Ureter (tissue), 1 donor: Measurements from ENCODE around the gene ARHGAP6. TPM values are rescaled to one million over a fixed set of nuclear protein-coding genes. Genes with fewer than 3 reads are reported as not detected.
"Not testable (repeated sequence)": the region's sequence is repeated elsewhere in the genome, so short reads cannot be mapped to it uniquely, and the experiment has no call there.

ENCODE experiments used
- DNase-seq: peaks from one replicate; pipeline ENCODE4 v3.0.0-alpha.2; 2020; ENCODE audit warnings: low spot score
- total RNA-seq: library from RNA; stranded (reverse); gene quantifications from one replicate; pipeline ENCODE4 v1.2.4, GENCODE V29; 2023
- donor health status: DM: yes; HTN: yes; CAD: no.

Gene ARHGAP6
- total RNA-seq, 1 donor from 2014 or later: 29.6 TPM

DNA sequence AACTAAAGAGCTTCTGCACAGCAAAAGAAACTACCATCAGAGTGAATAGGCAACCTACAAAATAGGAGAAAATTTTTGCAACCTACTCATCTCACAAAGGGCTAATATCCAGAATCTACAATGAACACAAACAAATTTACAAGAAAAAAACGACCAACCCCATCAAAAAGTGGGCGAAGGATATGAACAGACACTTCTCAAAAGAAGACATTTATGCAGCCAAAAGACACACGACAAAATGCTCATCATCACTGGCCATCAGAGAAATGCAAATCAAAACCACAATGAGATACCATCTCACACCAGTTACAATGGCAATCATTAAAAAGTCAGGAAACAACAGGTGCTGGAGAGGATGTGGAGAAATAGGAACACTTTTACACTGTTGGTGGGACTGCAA, 304.1 kb downstream of the ARHGAP6 start:
- not testable (repeated sequence) for DNase-seq

DNA sequence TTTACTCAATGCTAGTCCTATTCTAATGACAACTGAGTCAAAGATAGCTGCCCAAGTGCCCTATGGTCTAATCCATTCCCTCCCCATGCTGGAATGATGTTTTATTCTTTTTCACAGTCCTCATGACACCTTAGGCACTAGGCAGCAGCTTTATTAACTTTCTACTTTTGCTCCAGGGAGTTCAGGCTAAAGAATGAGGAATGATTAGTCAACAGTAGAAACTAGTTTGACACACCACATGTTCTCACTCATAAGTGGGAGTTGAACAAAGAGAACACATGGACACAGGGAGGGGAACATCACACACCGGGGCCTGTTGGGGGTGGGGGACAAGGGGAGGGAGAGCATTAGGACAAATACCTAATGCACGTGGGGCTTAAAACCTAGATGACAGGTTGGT, 309.8 kb downstream of the ARHGAP6 start:
- DNase-seq: not testable (repeated sequence)

GRCh38 chrX:11355259-11355909, 310.3 kb downstream of the ARHGAP6 start:
- no peak for DNase-seq

- no peak for DNase-seq
Observed at GRCh38 chrX:11352296-11352741, 313.4 kb downstream of the ARHGAP6 start.

DNA sequence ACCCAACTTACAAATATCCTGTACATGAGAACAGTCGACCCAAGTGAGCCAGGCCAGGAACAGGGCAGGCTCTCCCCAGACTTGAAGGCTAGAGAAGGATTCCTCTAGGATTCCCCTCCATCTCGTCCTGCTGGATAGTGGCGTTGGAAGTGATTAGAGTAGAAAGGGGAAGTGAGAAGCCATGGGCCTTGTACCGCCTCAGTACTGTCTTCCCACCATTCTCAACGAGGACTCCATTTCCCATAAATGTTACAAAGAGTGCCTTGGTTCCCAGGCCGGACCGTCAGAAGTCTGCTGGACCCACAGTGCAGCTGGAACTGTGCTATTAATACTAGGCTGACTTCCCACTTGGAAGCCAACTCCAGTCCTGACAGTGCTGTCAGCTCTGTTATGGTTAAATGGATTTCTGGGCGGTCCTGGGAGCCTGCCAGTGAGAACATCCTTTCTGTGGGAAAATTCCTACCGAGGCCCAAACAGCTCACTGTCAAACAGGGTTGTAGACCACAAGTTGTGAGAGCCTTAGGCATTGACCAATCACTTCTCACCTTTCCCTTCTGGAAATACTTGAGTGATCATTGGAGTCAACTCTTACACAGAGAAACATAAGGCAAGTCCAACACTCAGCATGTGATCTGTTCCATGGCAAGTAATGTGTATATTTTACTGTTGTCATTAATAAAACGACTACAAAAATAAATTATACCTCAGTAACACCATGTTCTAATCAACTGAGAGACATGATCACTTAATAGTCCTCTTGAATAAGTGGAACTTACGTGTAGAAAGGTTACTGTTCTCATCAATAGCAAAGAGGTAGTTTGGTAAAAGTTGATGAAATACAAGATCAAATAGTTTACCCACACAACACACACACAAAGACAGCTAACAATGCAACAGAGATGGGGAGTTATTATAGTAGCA, 314.1 kb downstream of the ARHGAP6 start:
- DNase-seq: peak; percentile 56

DNA sequence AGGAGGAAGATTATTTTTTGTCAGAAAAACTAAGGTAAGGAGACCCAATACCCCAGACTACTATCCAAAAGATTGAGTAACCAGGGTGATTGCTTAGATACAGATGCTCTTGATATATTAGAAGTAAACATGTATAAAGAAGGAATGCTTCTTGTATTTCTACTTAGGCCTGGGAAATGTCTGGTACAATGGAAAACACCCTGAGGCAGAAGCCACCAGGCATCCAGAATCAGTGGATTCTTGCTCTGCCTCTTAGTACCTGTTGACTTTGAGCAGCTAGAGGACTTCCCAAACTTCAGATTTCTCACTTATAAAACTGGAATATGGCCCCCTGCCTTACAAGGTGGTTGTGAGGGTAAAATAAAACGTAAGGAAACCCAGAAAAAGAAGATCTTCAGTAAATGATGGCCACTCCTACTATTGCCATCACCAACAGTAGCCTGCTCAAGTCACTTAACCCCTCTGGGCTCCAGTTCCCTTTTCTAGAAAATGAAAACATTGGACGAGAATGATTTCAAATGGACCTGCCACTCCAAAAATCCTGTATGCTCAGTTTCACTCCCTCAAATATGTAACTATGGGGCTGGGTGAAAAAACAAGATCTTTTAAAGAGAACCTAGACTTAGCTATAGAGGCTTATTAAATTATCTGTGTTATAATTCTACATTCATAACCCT, 315.9 kb downstream of the ARHGAP6 start:
- DNase-seq: no peak

GRCh38 chrX:11349020-11349419, 316.7 kb downstream of the ARHGAP6 start:
- no peak for DNase-seq

DNA sequence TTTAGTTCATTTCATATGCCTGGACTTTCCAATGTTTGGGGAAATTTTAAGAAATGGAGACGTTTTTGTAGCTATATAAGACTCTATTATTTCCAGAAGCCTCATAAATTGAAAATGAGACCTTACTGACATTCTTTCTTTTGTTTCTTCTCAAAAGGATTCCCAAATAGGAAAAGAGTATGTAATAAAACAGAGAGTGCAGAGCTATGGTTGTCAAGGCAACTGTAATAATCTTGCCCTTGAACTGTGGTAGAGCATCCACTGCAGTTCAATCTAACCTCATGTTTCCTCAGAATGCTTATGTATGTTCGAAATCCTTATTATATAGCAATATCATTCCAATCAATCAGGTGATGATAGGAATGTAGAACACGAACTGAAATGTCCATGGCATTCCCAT, 318.4 kb downstream of the ARHGAP6 start:
- no peak for DNase-seq

DNA sequence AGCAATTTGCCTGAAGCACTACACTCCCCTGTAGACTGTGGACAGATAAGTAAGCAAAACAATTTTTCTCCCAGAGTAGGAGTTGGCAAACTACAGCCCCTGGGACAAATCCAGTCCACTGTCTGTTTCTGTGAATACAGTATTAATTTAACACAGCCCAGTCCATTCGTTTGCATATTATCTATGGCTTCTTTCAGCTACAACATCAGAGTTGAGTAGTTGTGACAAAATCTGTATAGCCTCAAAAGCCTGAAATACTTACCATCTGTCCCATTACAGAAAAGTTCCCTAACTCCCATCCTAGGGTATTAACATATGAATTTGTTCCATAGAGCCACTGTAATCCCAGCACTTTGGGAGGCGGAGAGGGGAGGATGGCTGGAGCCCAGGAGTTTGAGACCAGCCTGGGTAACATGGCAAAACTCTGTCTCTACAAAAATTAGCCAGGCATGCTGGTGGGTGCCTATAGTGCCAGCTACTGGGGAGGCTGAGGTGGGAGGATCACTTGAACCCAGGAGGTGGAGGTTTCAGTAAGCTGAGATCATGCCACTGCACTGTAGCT, 319.5 kb downstream of the ARHGAP6 start:
- no peak for DNase-seq

DNA sequence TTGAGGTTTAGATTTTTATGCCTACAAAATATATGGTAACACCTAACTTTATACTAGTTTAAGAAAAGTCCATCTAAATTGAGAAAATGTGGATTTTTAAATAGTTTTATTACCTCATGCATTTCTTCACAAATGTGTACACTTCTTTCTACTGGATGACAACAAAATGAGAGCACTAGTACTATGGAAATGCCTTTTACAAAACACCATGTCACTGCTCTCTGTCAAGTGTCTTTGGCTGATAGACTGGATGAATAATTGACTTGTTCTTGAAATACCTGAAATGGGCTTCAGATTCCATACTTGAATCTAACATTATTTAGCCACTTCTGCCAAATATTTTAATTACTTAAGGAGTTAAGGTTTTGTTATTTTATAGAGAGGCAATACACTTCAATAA, 323.0 kb downstream of the ARHGAP6 start:
- DNase-seq: no peak

GRCh38 chrX:11341274-11342201, 324.2 kb downstream of the ARHGAP6 start:
- DNase-seq: peak; percentile 58

- DNase-seq: no peak
Observed at GRCh38 chrX:11337292-11338009, 328.3 kb downstream of the ARHGAP6 start.

DNA sequence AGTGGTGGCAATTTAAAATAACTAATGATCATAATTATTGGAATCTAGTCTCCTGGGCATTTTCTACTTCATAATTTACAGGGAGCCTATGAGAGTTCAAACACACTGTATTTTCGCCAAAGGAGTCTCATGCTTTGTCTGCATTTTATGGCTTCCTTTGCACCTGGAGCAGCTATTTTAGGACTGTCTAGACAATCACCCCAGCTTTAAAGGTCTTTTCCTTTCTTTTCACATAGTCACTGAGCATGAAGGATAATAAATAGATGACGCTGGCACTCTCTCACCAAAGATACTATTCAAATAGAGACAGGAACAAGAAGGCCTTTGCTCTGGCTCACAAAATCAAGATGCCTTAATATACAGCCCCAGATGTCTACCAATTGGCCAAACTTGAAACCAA, 329.5 kb downstream of the ARHGAP6 start:
- no peak for DNase-seq

DNA sequence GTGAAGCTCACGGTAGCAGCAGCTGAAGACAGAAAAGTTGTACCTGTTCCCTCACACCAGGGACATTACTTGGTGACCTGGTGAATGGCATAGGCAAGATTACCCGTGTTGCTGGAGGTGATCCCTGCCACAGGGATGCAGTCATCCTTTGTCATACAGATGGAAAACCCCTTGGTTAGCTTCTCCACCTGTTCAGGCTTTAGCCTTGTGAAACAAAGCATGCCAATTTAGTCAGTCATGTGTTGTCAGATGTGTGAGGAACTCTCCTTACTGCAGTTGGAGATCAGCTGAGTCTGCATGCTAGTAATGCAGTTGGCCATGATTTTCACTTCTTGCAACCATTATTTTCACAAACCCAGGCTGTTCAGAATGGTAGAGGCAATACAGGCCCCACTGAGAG, 331.6 kb downstream of the ARHGAP6 start:
- DNase-seq: no peak

DNA sequence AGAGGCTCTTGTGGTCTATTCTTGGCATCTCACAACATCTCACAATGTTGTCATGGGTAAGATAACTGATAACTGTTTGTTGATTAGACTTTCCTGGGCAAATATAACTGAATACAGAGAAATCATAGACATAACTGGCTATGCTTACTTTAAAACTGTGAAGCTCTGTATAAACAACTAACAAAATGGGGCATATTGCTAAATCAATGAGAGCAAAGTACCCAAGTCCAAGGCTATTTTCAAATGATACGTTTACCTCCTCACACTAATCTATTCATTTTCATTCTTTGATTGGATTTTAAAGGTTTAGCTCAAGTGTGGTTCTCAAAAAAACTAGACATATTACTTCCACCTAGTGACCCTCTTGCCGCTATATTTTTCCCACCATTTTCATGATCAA, 333.9 kb downstream of the ARHGAP6 start:
- DNase-seq: no peak

GRCh38 chrX:11329021-11329420, 336.7 kb downstream of the ARHGAP6 start:
- no peak for DNase-seq

GRCh38 chrX:11328134-11328533, 337.6 kb downstream of the ARHGAP6 start:
- DNase-seq: no peak

DNA sequence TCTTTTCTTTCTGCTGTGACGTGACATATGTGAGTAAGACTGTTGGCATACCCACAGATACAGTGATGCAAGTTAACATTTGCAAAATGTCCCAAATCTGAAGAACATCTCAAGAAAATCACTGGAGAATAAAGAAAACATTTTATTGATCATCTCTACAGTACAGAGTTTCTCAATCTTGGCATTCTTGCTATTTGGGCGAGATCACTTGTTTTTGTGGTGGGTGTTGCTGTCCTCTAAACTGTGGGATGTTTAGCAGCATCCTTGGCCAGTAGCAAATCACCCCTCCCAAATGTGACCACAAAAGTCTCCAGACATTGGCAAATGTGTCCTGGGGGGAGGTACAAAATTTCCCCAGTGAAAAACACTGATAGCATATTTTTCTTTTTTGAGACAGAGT, 343.7 kb downstream of the ARHGAP6 start:
- DNase-seq: no peak

- DNase-seq: no peak
Observed at GRCh38 chrX:11319806-11320520, 345.8 kb downstream of the ARHGAP6 start.

DNA sequence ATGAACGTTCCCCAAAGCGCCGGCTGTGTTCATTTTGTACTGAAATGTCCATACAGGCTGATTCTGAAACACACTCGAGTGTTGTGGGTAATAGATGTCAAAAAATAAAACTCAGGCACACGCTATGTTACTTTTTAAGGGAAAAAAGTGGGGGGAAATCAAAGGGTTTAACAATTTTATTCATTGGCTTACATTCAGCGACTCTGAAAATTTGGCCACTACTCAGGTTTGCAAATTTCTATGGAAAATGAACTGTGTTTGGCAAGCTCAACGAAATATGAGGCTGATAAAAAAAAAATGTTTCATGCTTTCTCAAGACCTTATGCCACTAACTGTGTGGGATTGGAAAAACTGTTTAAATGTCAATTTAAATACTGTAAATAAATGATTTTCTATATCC, 354.0 kb downstream of the ARHGAP6 start:
- DNase-seq: no peak
